Cerebellar nuclear complex (tissue), 1 donor: ENCODE measurements around the gene FRMD6.

Source experiments
- DNase-seq, 2 experiments: peaks; one replicate each; lab custom pipeline; 2025; lab: John Stamatoyannopoulos, UW

FRMD6 gene

GRCh38 chr14:51651388-51652167 is at the start of gene FRMD6:
FRMD6 (plus strand) TSS chr14:51651910; CDS start chr14:51689837, 37,927 bp downstream.
- peak in 1 of 2 experiments; percentile 4 for DNase-seq

DNA sequence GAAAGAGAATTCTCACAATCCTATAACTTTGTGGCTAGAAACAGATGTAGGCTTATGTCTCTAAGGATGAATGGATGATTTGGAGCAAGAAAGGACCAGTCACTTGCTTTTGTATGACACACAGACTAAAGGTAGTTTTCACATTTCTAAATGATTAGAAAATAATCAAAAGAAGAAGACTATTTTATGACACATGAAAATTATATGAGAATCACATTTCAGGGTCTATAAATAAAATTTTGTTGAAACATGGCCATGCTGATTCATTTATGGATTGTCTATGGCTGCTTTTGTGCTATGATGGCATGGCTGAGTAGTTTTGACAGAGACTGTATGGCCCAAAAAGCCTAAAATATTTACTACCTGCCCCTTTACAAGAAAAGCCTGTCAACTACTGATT is 49.4 kb upstream of the FRMD6 start:
- no peak for DNase-seq

- DNase-seq = no peak
Measured at GRCh38 chr14:51603495-51603894, 48.2 kb upstream of the FRMD6 start.

GRCh38 chr14:51604073-51604472 is 47.6 kb upstream of the FRMD6 start:
- DNase-seq = no peak

DNA sequence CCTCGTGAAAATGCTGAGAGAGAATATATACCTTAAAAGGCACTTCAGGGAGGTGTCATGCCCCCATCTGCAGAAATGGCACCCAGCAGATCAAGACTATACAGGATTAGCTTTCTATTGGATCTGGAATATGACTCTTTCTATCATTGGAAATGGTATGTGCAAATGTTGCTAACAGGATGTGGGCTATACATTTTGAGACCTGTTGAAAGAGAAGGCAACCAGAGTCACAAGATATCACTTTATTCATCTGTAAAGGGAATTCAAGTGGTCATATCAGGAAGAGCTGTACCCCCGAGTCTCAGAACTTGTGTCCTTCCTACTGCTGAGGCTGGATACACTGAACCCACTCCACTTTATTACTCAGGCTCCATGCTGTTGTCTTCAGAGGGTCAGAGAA is 46.1 kb upstream of the FRMD6 start:
- DNase-seq = no peak

DNA sequence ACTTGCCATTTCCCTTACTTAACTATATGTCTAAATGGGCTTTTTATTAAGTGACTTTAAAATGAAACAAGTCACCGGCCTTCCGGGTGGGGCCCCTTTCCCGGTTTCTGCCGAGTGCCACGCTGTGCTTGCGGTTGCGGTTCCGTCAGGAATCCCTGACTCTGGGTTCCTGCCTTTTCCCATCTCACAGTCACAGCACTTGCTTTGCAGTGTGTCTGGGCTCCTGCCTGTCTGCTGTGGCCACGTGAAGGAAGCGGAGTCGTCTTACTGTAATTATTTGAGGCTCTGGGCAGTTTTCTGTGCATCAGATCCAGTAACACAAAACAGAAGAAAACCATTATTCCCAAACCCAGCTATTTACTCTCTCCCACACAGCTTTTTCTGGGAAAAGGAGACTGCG is 44.0 kb upstream of the FRMD6 start:
- no peak for DNase-seq

GRCh38 chr14:51609251-51609954 is 42.3 kb upstream of the FRMD6 start:
- no peak for DNase-seq

DNA sequence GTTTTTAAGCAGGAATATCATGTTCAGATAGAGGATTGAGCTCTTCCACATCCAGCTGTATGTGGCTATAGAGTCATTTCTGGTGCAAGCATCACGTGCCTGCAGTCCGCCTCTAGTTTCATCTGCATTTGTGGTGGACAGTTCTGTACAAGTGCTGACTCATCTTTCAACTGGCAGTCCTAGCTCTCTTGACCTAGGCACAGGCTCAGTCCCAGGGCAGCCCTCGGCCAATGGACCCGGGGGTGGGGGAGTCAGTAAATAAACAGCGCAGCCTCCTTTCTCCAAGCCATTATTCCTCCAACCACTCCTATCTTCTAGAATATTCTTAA is 41.8 kb upstream of the FRMD6 start:
- DNase-seq = no peak

- DNase-seq = no peak
Measured at GRCh38 chr14:51610771-51611170, 40.9 kb upstream of the FRMD6 start.

GRCh38 chr14:51612449-51612848 is 39.3 kb upstream of the FRMD6 start:
- DNase-seq = no peak

- DNase-seq = no peak
Measured at GRCh38 chr14:51613416-51613815, 38.3 kb upstream of the FRMD6 start.

DNA sequence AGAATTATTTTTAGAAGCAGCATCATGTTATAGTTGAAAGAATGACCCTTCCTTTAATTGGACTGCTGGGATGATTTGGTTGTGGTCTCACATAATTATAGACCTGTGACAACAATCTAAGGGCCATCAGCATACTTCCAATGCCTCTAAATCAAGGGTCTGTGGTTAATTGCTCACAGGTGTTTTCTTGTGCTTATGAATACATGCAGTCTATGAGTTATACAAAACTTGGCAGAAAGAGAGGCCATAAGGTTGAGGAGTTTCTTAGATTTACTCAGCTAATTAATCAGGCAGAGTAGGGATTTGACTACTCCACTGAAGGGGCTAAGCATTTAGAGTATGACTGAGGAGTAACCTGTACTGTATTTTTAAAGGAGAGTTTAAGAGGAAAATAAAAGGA is 37.0 kb upstream of the FRMD6 start:
- no peak for DNase-seq

- no peak for DNase-seq
Measured at GRCh38 chr14:51616256-51616655, 35.5 kb upstream of the FRMD6 start.

DNA sequence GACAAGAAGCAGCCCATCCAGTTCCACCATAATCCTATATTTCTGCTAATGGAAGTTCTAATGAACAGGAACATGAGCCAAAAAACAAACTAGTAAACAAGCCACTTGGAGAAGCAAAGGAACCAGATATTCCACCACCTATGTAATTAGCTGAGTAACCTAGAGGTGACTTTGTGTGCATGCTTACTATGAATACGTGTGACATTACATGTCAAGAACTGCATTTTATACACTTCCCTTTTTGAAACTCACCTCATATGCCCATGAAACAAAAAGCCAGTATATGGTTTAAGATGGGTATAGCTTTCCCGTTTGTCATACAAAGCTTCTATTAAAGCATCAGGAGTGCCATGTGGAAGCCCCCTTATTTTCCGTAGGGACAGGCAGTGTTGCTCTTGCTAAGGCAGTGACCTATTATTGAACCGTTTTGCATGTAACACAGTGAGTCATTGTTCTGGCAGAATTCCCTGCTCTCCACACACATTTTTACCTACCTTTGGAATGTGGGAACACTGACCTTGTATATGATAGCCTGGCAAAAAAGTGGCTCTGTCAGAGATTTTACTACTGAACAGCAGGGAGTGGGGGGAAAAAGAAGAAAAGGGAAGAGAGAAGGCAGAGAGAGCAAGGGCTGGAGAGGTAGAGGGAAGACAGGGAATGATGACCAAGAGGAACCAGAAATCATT is 34.8 kb upstream of the FRMD6 start:
- DNase-seq = no peak

GRCh38 chr14:51619561-51619960 is 32.1 kb upstream of the FRMD6 start:
- DNase-seq = no peak

- DNase-seq = no peak
Measured at GRCh38 chr14:51620056-51620455, 31.7 kb upstream of the FRMD6 start.

GRCh38 chr14:51621654-51622053 is 30.1 kb upstream of the FRMD6 start:
- no peak for DNase-seq

GRCh38 chr14:51622376-51622775 is 29.3 kb upstream of the FRMD6 start:
- no peak for DNase-seq

GRCh38 chr14:51624955-51625569 is 26.6 kb upstream of the FRMD6 start:
- DNase-seq = no peak

DNA sequence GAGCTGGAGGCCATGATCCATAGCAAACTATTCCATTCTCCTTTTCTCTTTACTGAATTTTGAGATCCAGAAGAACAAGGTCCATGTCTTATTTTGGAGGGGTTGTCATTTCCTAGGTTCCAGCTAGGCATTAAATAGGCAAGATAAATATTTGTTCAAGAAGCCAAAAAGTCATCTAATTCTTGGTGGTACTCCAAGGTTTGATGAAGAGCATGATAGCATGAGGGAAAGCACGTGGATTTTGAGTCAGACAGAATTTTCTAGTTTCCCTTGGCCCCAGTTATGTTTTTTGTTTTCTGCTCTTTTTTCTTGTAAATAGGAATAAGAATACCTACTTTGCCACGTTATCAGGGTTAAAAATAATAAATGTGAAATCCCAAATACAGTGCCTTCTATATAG is 25.5 kb upstream of the FRMD6 start:
- no peak for DNase-seq

DNA sequence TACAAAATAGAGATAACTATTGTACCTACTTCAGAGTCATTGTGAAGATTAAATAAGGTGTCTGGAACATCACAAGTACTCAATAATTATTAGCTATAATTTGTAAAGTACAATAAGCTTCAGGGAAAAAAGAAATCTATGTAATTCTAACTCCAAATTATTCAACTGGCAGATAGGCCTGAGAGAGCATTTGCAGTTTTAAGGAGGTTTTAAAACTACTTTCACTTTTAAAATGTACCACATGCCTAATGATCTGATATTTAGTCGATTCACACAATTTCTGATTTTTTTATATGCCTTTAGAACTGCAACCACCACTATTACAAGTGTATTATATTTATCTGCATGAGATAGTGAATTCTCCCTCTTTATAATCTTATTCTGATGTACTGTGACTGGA is 24.9 kb upstream of the FRMD6 start:
- no peak for DNase-seq

DNA sequence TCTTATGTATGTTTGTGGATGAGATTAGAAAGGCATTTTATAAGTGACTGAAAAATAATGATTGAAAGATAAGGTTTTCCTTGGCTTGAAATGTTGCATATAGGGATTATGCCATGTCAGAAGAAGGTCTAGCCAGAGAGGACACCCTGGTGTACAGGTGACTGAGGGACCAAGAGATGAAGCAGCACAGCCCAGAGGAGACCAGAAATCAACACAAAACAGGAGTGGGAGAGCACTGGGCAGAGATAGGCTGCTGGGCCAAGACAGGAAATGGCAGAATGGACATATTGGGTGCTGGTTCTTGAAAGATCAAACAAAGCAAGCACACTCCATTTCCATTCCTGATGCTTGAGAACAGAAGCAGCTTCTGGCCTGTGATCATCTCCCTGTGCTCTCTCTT is 24.4 kb upstream of the FRMD6 start:
- no peak for DNase-seq

GRCh38 chr14:51628238-51628637 is 23.5 kb upstream of the FRMD6 start:
- no peak for DNase-seq
